Measurements from ENCODE around the gene GDI2.
"Not testable (repeated sequence)": the region's sequence is repeated elsewhere in the genome, so short reads cannot be mapped to it uniquely, and the experiment has no call there.

GDI2 gene

DNA sequence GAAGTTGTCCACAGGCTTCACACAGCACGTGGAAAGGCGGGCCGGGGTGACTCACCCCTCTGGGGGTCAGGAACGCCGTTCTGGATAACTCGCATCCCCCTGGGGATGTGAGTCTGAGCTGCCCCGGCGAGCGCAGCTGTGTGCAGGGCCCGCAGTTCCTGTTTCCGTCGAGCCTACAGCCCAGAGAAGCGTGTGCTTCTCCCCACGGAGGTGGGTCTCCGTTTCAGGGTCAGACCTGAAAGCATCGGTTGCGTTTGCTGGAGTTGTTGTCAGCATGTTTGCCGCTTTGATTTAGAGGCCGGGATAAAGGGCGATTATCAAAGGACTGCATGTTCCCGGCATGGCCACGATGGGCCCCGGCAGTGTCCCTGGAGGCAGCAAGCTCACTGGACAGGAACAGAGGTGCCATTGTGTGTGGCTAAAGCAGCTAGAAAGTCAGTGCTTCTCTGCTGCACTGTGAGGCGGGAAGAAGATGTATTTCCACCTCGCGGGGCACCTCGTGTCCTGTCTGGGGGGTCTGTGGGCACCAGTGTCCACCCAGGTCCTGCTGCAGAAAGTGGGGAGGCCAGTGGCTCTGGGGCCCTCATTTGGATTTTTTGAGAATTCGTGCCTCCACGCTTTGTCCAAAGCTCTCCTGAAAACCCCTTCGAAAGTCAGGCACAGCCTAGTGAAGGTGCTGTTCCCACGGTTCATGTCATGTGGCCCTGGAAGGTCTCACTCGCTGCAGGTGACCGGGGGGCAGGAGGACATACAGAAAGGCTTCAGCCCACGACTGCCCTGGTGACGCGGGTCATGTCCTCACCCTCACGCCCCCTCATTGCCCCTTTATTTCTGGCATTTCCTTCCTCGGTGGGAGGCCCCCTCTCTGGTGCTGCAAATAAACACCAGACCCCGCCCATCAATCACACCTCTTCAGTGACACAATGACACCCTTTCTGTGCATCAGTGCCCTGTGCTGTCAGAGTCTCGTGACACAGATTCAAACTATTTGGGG lies 27.4 kb upstream of the GDI2 start:
- H3K4me3 ChIP-seq (ENCODE audit: low read depth, low read length): no peak overlapping the region
- no peak for DNase-seq (ENCODE audit: low read depth, low spot score)
- CTCF ChIA-PET: interaction anchor here (0.8 to 1.7 kb wide), 3 partner anchors 10 to 18 kb away, joined by 3 to 6 read pairs (median 3); no protein-coding TSS in a partner anchor
- TF ChIP-seq CTCF (IDR thresholded peaks at IDR 0.05; ENCODE audit: insufficient read depth, low read length, missing control alignments): no peak
- POLR2A ChIA-PET: no interaction called here

GRCh38 chr10:5836181-5836580 lies 22.9 kb upstream of the GDI2 start:
- H3K4me3 ChIP-seq (ENCODE audit: low read depth, low read length); CTCF ChIA-PET; DNase-seq (ENCODE audit: low read depth, low spot score); POLR2A ChIA-PET: not testable (repeated sequence)

DNA sequence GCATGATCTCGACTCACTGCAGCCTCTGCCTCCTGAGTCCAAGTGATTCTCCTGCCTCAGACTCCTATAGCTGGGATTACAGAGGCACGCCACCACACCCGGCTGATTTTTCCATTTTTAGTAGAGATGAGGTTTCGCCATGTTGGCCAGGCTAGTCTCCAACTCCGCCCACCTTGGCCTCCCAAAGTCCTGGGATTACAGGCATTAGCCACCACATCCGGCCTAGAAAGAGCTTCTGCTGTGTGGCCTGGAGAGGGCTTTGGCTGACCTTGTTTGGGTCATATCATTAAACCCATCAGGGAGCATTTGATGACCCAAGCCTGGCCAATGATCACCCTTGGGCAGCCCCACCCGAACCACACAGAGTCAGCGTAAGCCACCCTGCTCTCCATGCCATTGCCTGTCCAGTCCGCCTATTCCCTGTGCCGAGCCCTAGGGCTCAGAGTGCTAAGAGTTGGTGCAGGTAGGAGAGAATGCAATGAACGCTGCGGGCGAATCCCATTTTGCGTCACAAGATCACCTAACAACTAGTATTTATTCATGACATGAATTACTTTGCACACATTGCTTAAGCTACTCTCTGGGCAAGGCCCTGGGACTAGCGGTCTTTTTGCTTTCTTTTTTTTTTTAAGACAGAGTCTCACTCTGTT lies 22.3 kb upstream of the GDI2 start:
- ChIA-PET POLR2A (no interaction called here), CTCF (no interaction called here)
- DNase-seq (ENCODE audit: low read depth, low spot score): no peak
- TF ChIP-seq CTCF (IDR thresholded peaks at IDR 0.05; ENCODE audit: insufficient read depth, low read length, missing control alignments): no peak
- H3K4me3 ChIP-seq (ENCODE audit: low read depth, low read length): no peak overlapping the region

DNA sequence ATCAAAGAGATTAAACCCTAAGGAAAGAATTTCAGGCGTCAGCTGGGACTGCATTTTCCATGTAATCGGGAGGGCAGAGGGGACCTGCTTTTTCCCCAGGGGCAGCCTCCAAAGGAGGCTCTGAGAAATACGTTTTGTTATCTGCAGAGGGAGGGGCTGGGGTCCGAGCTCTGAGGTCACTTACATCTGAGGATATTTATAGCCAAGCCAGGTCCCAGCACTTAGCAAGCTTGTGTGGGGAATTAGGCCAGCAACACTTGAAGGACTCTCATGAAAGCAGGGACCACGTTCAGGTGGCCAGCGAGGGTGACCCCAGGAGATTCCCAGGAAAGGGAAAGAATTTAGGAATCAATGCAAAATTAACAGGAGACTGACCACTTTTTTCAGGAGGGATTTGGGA lies 20.6 kb upstream of the GDI2 start:
- H3K4me3 ChIP-seq (ENCODE audit: low read depth, low read length): no peak overlapping the region
- ChIA-PET POLR2A (no interaction called here), CTCF (no interaction called here)
- no peak for TF ChIP-seq CTCF (IDR thresholded peaks at IDR 0.05; ENCODE audit: insufficient read depth, low read length, missing control alignments)
- DNase-seq (ENCODE audit: low read depth, low spot score): no peak

- ChIA-PET CTCF (no interaction called here), POLR2A (no interaction called here)
- TF ChIP-seq CTCF (IDR thresholded peaks at IDR 0.05; ENCODE audit: insufficient read depth, low read length, missing control alignments): no peak
- H3K4me3 ChIP-seq (ENCODE audit: low read depth, low read length): no peak overlapping the region
- DNase-seq (ENCODE audit: low read depth, low spot score): no peak
These were observed 19.7 kb upstream of the GDI2 start for GRCh38 chr10:5832946-5833345.

DNA sequence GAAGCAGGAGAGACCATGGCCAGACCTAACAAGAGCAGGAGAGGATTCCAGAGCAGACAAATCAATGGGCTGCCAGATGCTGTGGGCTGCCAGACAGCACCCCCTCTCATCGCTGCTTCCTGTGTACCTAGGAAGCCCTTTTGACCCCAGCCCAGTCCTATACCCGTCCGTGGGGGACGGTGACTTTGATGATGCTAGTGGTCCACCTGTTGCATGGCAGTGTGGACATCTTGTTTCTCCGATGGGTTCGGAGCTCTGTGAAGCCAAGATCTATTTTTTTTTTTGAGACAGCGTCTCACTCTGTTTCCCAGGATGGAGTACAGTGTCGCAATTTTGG lies 18.2 kb upstream of the GDI2 start:
- no peak for DNase-seq (ENCODE audit: low read depth, low spot score)
- POLR2A ChIA-PET: no interaction called here
- TF ChIP-seq CTCF (IDR thresholded peaks at IDR 0.05; ENCODE audit: insufficient read depth, low read length, missing control alignments): no peak
- no peak overlapping the region for H3K4me3 ChIP-seq (ENCODE audit: low read depth, low read length)
- CTCF ChIA-PET: interaction anchor here (1.1 kb wide), 2 partner anchors 9 to 12 kb away, joined by 3 to 4 read pairs; no protein-coding TSS in a partner anchor

All from AG04449 (cell line).